DND-41 (cell line): ENCODE results near the gene SPTBN4.

Experiments used
- CTCF ChIP-seq: IDR thresholded peaks from 2 replicates; pipeline ENCODE4 v1.5.1; 2012; ENCODE audit warnings: borderline replicate concordance, low read length, moderate library complexity, mild to moderate bottlenecking; ENCODE audit not compliant: poor library complexity, severe bottlenecking; ENCODE audit errors: extremely low read depth
- EZH2 ChIP-seq: IDR thresholded peaks from 3 replicates; pipeline ENCODE4 v1.6.1; 2012; ENCODE audit warnings: borderline replicate concordance, low read depth, mild to moderate bottlenecking, moderate library complexity, low read length, inconsistent platforms; ENCODE audit not compliant: severe bottlenecking

- TF ChIP-seq CTCF (no peak), EZH2 (no peak)
Observed at GRCh38 chr19:40590464-40591265, 123.9 kb downstream of the SPTBN4 start.
